Kidney (tissue), 14 donors: Measurements from ENCODE around the gene CMAS. TPM values are rescaled to one million over a fixed set of nuclear protein-coding genes. Genes with fewer than 3 reads are reported as not detected.

Experiments used
- DNase-seq, 5 donors: peaks; one replicate each; pipeline ENCODE4 v3.0.0-alpha.2; 2013 to 2020
- FAIRE-seq: peaks from 2 replicates; lab custom pipeline; 2012; peaks lifted over from hg19 to GRCh38; lab: Jason Lieb, UNC
- H3K27ac ChIP-seq, 2 donors: one replicate each; pipeline ENCODE4 v1.7.0; 2013; ENCODE audit warnings: low read depth in 2 of 2, low read length in 2 of 2, inconsistent platforms in 1 of 2
- H3K27me3 ChIP-seq: one replicate; pipeline ENCODE4 v1.7.1; 2013; ENCODE audit warnings: low read length, inconsistent platforms; ENCODE audit not compliant: control insufficient read depth, insufficient read depth
- H3K36me3 ChIP-seq, 3 donors: one replicate each; pipeline versions ENCODE4 v1.7.0 to v1.7.1; 2013; ENCODE audit warnings: low read length in 3 of 3, control low read depth in 1 of 3, inconsistent platforms in 1 of 3; ENCODE audit not compliant: insufficient read depth in 3 of 3, control insufficient read depth in 2 of 3
- H3K4me1 ChIP-seq, 3 donors: one replicate each; pipeline versions ENCODE4 v1.7.0 to v1.7.1; 2013; ENCODE audit warnings: low read length in 3 of 3, inconsistent platforms in 1 of 3, low read depth in 1 of 3; ENCODE audit not compliant: control insufficient read depth in 2 of 3, insufficient read depth in 2 of 3
- H3K4me3 ChIP-seq, 3 donors: one replicate each; pipeline versions ENCODE4 v1.7.0 to v1.8.1; 2013; ENCODE audit warnings: low read length in 3 of 3, control low read depth in 1 of 3, inconsistent platforms in 1 of 3
- H3K9ac ChIP-seq, 3 donors: one replicate each; pipeline versions ENCODE4 v1.7.0 to v1.7.1; 2013; ENCODE audit warnings: low read length in 3 of 3, control low read depth in 1 of 3, inconsistent platforms in 1 of 3
- H3K9me3 ChIP-seq, 3 donors: one replicate each; pipeline versions ENCODE4 v1.7.0 to v1.7.1; 2013; ENCODE audit warnings: low read length in 3 of 3, control low read depth in 1 of 3, inconsistent platforms in 1 of 3; ENCODE audit not compliant: control insufficient read depth in 2 of 3, insufficient read depth in 1 of 3
- CTCF ChIP-seq: IDR thresholded peaks from 3 replicates; pipeline ENCODE4 v1.5.1; 2012; ENCODE audit warnings: mild to moderate bottlenecking, moderate library complexity, borderline replicate concordance; ENCODE audit not compliant: insufficient read depth; ENCODE audit errors: extremely low read depth
- intact Hi-C: fragments of 100-400 bp; cut with DNase I; formaldehyde crosslinking; loops from one replicate; pipeline ENCODE4 v1.11.1; 2022
- polyA plus RNA-seq: library from polyadenylated mRNA; stranded (reverse); fragments of 350-450 nt; fragmentation: Illumina TruSeq; extraction: RNeasy Lipid Tissue Mini Kit (QIAGEN cat#74804); gene quantifications from one replicate; pipeline ENCODE4 v1.2.3, GENCODE V29; 2014; ENCODE audit warnings: low read depth, low replicate concordance; ENCODE audit not compliant: insufficient read depth
- total RNA-seq: library from RNA; stranded (reverse); fragmentation: NEBNext Ultra II Directional; extraction: Animal tissue kit (Norgen Biotek cat#: 25700); gene quantifications from one replicate; pipeline ENCODE4 v1.2.1, GENCODE V29; 2021
- donor health status: control.
- donor health status: control.
- donor health status: control.
- donor health status: control.
- donor health status: control.
- donor health status: DM: yes; HTN: yes; CAD: no.
- donor health status: Normal renal cell carcinoma (clear cell type).

Gene CMAS
- total and polyA plus RNA-seq, 2 donors from 2014 or later, result 29.2 to 45.2 TPM

- DNase-seq, result no peak
- no peak for FAIRE-seq
- H3K4me3 ChIP-seq, result no peak overlapping the region
- no peak overlapping the region for H3K9ac ChIP-seq
- peaks cover 0 to 2% (median 0%) of the 10 kb centered on the region in 3 donors for H3K4me1 ChIP-seq
- intact Hi-C loops, result no loop called here
- H3K27me3 ChIP-seq, result no peaks in the 10 kb centered on the region
- no peaks in the 10 kb centered on the region for H3K9me3 ChIP-seq
- H3K27ac ChIP-seq, result no peak overlapping the region
- no peak for TF ChIP-seq CTCF
- H3K36me3 ChIP-seq, result no peaks in the 10 kb centered on the region
These were observed 1.6 kb upstream of the CMAS start for GRCh38 chr12:22044391-22044790.

DNA sequence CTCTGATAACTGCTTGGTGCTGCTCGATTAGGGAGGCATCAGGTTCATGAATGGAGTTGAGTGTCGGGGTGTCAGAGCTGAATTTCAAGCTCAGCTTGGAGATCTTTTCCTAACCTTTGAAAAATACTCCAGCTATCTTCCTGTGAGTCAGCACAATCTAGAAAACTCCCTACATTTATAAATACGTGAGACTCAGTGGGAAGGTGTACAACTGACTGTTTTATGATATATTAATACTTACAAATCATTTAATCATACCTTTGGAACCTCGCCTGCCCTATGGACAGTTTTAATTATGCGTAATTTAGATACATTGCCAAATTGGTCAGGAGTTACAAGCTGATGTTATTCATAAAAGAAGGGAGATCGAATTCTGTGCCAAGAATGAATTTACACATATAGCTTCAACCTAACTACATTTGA is 961 bp downstream of the CMAS start:
- no peak for FAIRE-seq
- peaks cover 0 to 8% (median 2%) of the 10 kb centered on the region in 3 donors for H3K4me1 ChIP-seq

DNA sequence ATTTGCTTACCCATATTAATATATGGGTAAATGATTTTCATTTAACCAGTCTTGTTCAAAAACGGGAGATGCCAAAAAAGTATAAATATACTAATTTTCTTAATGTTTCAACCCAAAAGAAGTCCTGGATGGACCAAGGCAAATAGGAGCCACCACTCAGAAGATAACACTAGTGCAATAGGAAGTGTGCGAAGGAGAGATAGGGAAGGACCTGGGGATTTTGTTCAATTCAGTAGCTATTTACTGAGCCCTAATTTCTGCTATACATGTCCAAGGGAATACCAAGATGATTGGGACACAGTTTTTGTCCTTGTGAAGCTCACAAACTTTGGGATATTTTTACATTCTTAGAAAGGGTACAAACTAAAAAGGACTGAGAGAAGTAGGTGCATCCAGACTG is 1.5 kb downstream of the CMAS start:
- no peak for DNase-seq
- Histone ChIP-seq H3K27me3 (no peaks in the 10 kb centered on the region), H3K27ac (no peak overlapping the region), H3K4me1 (peaks cover 0 to 8% (median 2%) of the 10 kb centered on the region in 3 donors), H3K36me3 (no peaks in the 10 kb centered on the region), H3K4me3 (peak overlapping the region in 1 of 3 donors; percentile 70), H3K9ac (no peak overlapping the region), H3K9me3 (no peaks in the 10 kb centered on the region)
- TF ChIP-seq CTCF, result no peak
- FAIRE-seq, result no peak
- intact Hi-C loops, result no loop called here

More for the DNA sequence above, 961 bp downstream of the CMAS start:
- H3K4me3 ChIP-seq, result peak overlapping the region; percentile 59 to 74 (median 70)
- no peaks in the 10 kb centered on the region for H3K27me3 ChIP-seq
- no peak for DNase-seq
- H3K9ac ChIP-seq, result peak overlapping the region; percentile 68 to 72 (median 70)
- intact Hi-C loops, result no loop called here
- H3K9me3 ChIP-seq, result no peaks in the 10 kb centered on the region
- H3K36me3 ChIP-seq, result no peaks in the 10 kb centered on the region
- TF ChIP-seq CTCF, result no peak
- H3K27ac ChIP-seq, result peak overlapping the region in 1 of 2 donors; percentile 32
